ENCODE results near the gene PIP5K1A. TPM values are rescaled to one million over a fixed set of nuclear protein-coding genes. Genes with fewer than 3 reads are reported as not detected.
"Not testable (repeated sequence)": the region's sequence is repeated elsewhere in the genome, so short reads cannot be mapped to it uniquely, and the experiment has no call there.

Gene PIP5K1A
- total RNA-seq, 1 donor from 2014 or later, result 97.7 TPM

DNA sequence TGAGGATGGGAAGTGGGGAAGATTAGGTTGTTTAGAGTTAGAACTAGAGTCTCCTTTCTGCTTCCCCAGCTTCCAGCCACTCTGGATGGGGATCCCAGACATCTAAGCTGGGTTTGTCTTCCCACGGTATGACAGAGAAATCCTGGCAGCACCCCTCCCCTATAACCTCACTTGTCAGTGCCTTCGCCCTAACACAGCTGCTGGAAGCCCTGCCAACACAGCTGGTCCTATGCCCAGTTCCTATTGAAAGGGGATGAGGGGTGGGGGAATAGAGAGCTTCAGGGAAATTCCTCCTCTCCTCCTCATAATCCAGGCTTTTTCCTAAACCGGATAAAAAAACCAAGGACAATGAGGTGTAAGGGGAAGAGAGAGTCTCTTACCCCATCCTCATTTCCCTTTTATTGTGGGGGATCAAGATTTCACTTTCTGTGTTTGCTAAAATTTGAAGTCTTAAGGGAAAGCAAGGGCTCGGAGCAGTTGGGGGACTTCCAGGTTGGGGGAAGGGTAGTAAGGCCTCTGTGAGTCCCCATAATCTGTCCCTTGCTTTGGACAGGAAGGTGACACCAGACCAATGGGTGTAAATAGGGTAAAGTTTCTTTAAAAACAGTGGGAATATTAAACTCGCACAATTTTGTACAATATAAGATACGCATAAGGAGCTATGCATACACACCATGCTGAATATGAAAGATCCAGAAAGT, 23.2 kb upstream of the PIP5K1A start:
- intact Hi-C loops (cut with micrococcal nuclease), result no loop called here
- H3K27me3 Mint-ChIP-seq, result no peaks in the 10 kb centered on the region
- H3K27ac Mint-ChIP-seq, result no peak overlapping the region
- peaks cover 52% of the 10 kb centered on the region for H3K36me3 Mint-ChIP-seq (ENCODE audit: low read depth)
- DNase-seq, result no peak
- peaks cover 1% of the 10 kb centered on the region for H3K4me1 Mint-ChIP-seq
- H3K9me3 Mint-ChIP-seq, result no peaks in the 10 kb centered on the region
- no peak overlapping the region for H3K4me3 Mint-ChIP-seq

DNA sequence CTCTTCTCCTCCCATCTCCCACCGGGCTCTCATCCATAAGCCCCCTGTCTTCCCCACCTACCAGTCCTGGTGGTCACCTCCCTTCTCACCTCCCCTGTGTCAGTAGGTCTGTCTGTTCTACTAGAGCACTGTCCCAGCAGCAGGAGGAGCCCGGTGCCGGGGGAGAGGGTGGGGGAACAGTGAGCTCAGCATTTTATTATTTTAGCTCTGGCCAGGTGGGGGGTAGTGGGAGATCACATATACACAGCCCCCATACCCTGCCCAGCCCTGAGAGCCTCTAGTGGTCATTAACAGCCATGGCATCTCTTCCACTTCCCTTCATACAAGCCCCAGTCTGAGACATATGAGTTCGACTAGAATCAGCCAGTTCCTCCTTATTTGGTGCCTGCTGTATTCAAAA, 22.5 kb upstream of the PIP5K1A start, which contains the start of gene TMOD4:
TSS of gene TMOD4 (minus strand) at position 119 of the 400 bp plus-strand sequence. CDS start 1,106 bp downstream, outside the sequence.
- H3K9me3 Mint-ChIP-seq, result no peaks in the 10 kb centered on the region
- H3K27ac Mint-ChIP-seq, result peak within 1 kb of the TSS; percentile 38
- H3K36me3 Mint-ChIP-seq (ENCODE audit: low read depth), result peaks cover 55% of the 10 kb centered on the region
- H3K27me3 Mint-ChIP-seq, result no peaks in the 10 kb centered on the region
- no peak for DNase-seq
- H3K4me1 Mint-ChIP-seq, result peaks cover 1% of the 10 kb centered on the region
- intact Hi-C loops (cut with micrococcal nuclease), result no loop called here
- no peak within 1 kb of the TSS for H3K4me3 Mint-ChIP-seq

DNA sequence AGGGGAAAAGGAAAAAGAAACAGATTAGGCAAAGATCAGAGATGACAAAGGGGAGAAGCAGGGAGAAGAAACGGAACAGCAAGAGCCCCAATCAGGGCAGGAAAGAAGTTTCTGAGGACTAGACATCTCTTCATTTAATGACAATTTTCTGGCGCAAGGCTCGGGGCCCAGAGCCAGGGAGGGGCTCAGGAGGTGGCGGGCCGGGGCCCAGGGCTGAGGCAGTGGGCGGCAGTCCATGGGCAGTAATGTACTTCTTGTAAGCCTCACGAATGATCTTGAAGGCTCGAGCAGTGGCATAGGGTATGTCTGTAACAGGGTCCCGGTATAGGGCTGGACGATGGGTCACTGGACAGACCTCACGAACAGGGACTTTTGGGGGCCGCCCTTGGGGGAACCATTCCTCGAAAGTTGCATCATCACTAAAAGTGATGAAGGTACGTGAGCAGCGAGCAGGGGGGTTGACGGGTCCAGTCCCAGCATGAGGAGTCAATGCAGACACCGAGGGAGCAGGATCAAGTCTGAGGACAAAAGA, 21.8 kb upstream of the PIP5K1A start:
- intact Hi-C loops (cut with micrococcal nuclease), result no loop called here
- peaks cover 57% of the 10 kb centered on the region for H3K36me3 Mint-ChIP-seq (ENCODE audit: low read depth)
- H3K27me3 Mint-ChIP-seq, result no peaks in the 10 kb centered on the region
- H3K9me3 Mint-ChIP-seq, result no peaks in the 10 kb centered on the region
- no peak overlapping the region for H3K27ac Mint-ChIP-seq
- H3K4me1 Mint-ChIP-seq, result peaks cover 1% of the 10 kb centered on the region
- no peak overlapping the region for H3K4me3 Mint-ChIP-seq
- no peak for DNase-seq

DNA sequence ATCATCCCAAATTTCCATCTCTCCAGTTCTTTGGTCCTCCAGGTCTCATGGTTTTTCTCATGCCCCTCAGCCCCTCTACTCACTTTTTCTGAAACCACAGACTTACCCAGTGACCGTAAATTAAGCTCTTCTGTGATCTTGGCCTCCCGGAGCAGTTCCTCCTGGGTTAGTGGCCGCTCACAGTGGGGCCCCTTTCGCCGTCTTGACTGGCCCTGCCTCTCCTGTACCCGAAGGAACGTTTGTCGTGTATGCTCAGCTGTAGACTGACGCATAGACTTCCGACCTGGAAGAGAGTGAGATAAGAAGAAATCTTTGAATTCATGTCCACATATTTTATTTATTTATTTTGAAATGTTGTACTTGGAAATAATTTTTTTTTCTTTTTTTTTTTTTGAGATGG, 14.1 kb upstream of the PIP5K1A start:
- Mint-ChIP-seq H3K4me1 (peaks cover 21% of the 10 kb centered on the region), H3K4me3 (no peak overlapping the region), H3K27me3 (no peaks in the 10 kb centered on the region), H3K36me3 (ENCODE audit: low read depth) (peaks cover 59% of the 10 kb centered on the region), H3K9me3 (no peaks in the 10 kb centered on the region), H3K27ac (no peak overlapping the region)
- intact Hi-C loops (cut with micrococcal nuclease), result no loop called here
- no peak for DNase-seq

GRCh38 chr1:151187205-151187604, 11.1 kb upstream of the PIP5K1A start:
- Mint-ChIP-seq H3K36me3 (ENCODE audit: low read depth) (peaks cover 42% of the 10 kb centered on the region), H3K4me3 (no peak overlapping the region), H3K9me3 (no peaks in the 10 kb centered on the region), H3K4me1 (peaks cover 29% of the 10 kb centered on the region), H3K27me3 (peaks cover 2% of the 10 kb centered on the region), H3K27ac (no peak overlapping the region)
- intact Hi-C loops (cut with micrococcal nuclease), result no loop called here
- no peak for DNase-seq

GRCh38 chr1:151188667-151189066, 9.7 kb upstream of the PIP5K1A start:
- H3K27ac Mint-ChIP-seq, result peak overlapping the region; percentile 76
- H3K27me3 Mint-ChIP-seq; DNase-seq; intact Hi-C loops (cut with micrococcal nuclease); H3K9me3 Mint-ChIP-seq: not testable (repeated sequence)
- H3K36me3 Mint-ChIP-seq (ENCODE audit: low read depth), result peaks cover 30% of the 10 kb centered on the region
- peak overlapping the region; percentile 97 for H3K4me3 Mint-ChIP-seq
- H3K4me1 Mint-ChIP-seq, result peaks cover 29% of the 10 kb centered on the region

- Mint-ChIP-seq H3K4me3 (peak within 1 kb of the TSS; percentile 97), H3K9me3 (no peaks in the 10 kb centered on the region), H3K36me3 (ENCODE audit: low read depth) (peaks cover 21% of the 10 kb centered on the region), H3K27ac (peak within 1 kb of the TSS; percentile 93), H3K27me3 (peaks cover 6% of the 10 kb centered on the region), H3K4me1 (peaks cover 26% of the 10 kb centered on the region)
- intact Hi-C loops (cut with micrococcal nuclease), result loop anchor here (1.0 kb wide), 4 partner anchors 8 to 91 kb away; partner anchors contain the start of genes PIP5K1A, PSMD4 and SCNM1
- peak; percentile 96 for DNase-seq
Observed at GRCh38 chr1:151189637-151190445, 8.5 kb upstream of the PIP5K1A start, which contains the start of gene VPS72. TSS of gene VPS72 (minus strand) at chr1:151190197. CDS start at chr1:151190121, 76 bp downstream.

DNA sequence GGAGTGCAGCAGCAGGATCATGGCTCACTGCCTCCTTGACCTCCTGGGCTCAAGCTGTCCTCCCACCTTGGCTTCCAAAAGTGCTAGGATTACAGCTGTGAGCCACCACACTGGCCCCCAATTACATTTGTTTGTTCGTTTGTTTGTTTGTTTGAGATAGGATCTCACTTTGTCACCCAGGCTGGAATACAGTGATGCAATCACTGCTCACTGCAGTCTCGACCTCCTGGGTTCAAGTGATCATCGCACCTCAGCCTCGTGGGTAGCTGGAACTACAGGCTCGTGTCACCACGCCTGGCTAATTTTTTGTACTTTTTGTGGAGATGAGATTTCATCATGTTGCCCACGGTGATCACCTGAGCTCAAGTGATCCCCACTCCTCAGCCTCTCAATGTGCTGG, 6.3 kb upstream of the PIP5K1A start:
- peaks cover 26% of the 10 kb centered on the region for H3K4me1 Mint-ChIP-seq
- H3K27ac Mint-ChIP-seq, result no peak overlapping the region
- peaks cover 6% of the 10 kb centered on the region for H3K27me3 Mint-ChIP-seq
- H3K9me3 Mint-ChIP-seq, result no peaks in the 10 kb centered on the region
- no peak overlapping the region for H3K4me3 Mint-ChIP-seq
- no peak for DNase-seq
- intact Hi-C loops (cut with micrococcal nuclease), result no loop called here
- H3K36me3 Mint-ChIP-seq (ENCODE audit: low read depth), result peaks cover 6% of the 10 kb centered on the region

DNA sequence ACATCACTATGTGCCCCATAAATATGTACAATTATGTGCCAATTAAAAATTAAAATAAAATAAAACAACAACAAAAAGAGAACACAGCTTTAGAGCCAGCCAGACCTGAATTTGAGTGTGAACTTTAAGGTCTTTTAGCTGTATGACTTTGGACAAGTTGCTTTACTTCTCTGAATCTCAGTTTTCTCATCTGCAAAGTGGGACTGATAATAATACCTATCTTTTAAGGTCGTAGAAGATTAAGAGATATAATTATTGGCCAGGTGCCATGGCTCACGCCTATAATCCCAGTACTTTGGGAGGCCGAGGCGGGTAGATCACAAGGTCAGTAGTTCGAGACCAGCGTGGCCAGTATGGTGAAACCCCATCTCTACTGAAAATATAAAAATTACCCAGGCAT, 5.0 kb upstream of the PIP5K1A start:
- peaks cover 7% of the 10 kb centered on the region for H3K27me3 Mint-ChIP-seq
- DNase-seq, result no peak
- H3K4me3 Mint-ChIP-seq, result no peak overlapping the region
- peaks cover 6% of the 10 kb centered on the region for H3K36me3 Mint-ChIP-seq (ENCODE audit: low read depth)
- H3K9me3 Mint-ChIP-seq, result no peaks in the 10 kb centered on the region
- H3K27ac Mint-ChIP-seq, result no peak overlapping the region
- intact Hi-C loops (cut with micrococcal nuclease), result no loop called here
- peaks cover 29% of the 10 kb centered on the region for H3K4me1 Mint-ChIP-seq

DNA sequence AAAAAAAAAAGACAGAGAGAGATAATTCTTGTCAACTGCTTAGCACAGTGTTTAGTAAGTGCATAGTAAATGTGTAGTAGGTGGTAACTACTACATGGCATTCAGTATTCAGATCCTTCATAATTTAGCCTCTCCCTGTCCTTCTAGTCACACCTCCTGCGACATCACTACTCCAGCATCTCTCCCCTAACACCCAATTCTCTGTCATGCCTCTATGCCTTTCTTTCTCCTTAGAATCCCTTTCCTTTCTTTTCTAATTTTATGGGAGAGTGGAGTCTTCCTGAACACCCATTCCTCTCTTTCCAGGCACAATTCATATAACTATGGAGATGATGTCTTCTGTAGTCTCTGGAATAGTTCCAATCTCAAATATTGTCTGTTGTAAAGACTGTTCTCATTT, 4.5 kb upstream of the PIP5K1A start:
- Mint-ChIP-seq H3K36me3 (ENCODE audit: low read depth) (peaks cover 9% of the 10 kb centered on the region), H3K27me3 (peaks cover 8% of the 10 kb centered on the region), H3K4me1 (peaks cover 27% of the 10 kb centered on the region), H3K9me3 (no peaks in the 10 kb centered on the region), H3K4me3 (no peak overlapping the region), H3K27ac (no peak overlapping the region)
- intact Hi-C loops (cut with micrococcal nuclease), result no loop called here
- no peak for DNase-seq

GRCh38 chr1:151194894-151195594, 3.3 kb upstream of the PIP5K1A start:
- intact Hi-C loops (cut with micrococcal nuclease), result loop anchor here (5.0 kb wide), 1 partner anchor 132 kb away; the partner anchor contains the start of gene PI4KB
- Mint-ChIP-seq H3K27ac (peak overlapping the region; percentile 26), H3K36me3 (ENCODE audit: low read depth) (peaks cover 16% of the 10 kb centered on the region), H3K4me1 (peaks cover 29% of the 10 kb centered on the region)
- not testable (repeated sequence) for H3K9me3 Mint-ChIP-seq, H3K27me3 Mint-ChIP-seq, H3K4me3 Mint-ChIP-seq, DNase-seq

- peaks cover 21% of the 10 kb centered on the region for H3K36me3 Mint-ChIP-seq (ENCODE audit: low read depth)
- H3K4me3 Mint-ChIP-seq, result peak overlapping the region; percentile 67
- peak overlapping the region; percentile 45 for H3K27ac Mint-ChIP-seq
- H3K9me3 Mint-ChIP-seq, result no peaks in the 10 kb centered on the region
- peaks cover 6% of the 10 kb centered on the region for H3K27me3 Mint-ChIP-seq
- H3K4me1 Mint-ChIP-seq, result peaks cover 28% of the 10 kb centered on the region
- DNase-seq, result peak; percentile 89
- intact Hi-C loops (cut with micrococcal nuclease), result loop anchor here (2.0 to 5.0 kb wide), 2 partner anchors 131 to 150 kb away; partner anchors contain the start of genes PI4KB and RFX5
Observed at GRCh38 chr1:151196292-151196800, 2.0 kb upstream of the PIP5K1A start.

GRCh38 chr1:151197863-151198253, 494 bp upstream of the PIP5K1A start:
- Mint-ChIP-seq H3K27ac (peak overlapping the region; percentile 97), H3K36me3 (ENCODE audit: low read depth) (peaks cover 29% of the 10 kb centered on the region), H3K9me3 (no peaks in the 10 kb centered on the region), H3K4me1 (peaks cover 35% of the 10 kb centered on the region), H3K27me3 (peaks cover 5% of the 10 kb centered on the region), H3K4me3 (peak overlapping the region; percentile 94)
- intact Hi-C loops (cut with micrococcal nuclease), result loop anchor here (1.0 to 5.0 kb wide), 6 partner anchors 8 to 149 kb away; partner anchors contain the start of genes PI4KB, PSMD4, RFX5 and TNFAIP8L2
- DNase-seq, result no peak
